H1 (cell line): Measurements from ENCODE around the gene AHRR. TPM values are rescaled to one million over a fixed set of nuclear protein-coding genes. Genes with fewer than 3 reads are reported as not detected.

Experiments used
- CTCF ChIA-PET: fragments of 300-600 bp; sonication (Branson Sonifier 250); formaldehyde crosslinking; loops from one replicate; lab custom pipeline; 2021; ENCODE audit not compliant: partially characterized antibody; lab: Charles Lee
- POLR2A ChIA-PET: fragments of 300-600 bp; sonication (Branson Sonifier 250); formaldehyde crosslinking; loops from one replicate; lab custom pipeline; 2021; ENCODE audit warnings: inconsistent platforms; ENCODE audit not compliant: partially characterized antibody; lab: Charles Lee
- DNase-seq, 2 experiments: peaks; one replicate each; pipeline versions ENCODE4 v3.0.0 to v3.0.0-alpha.2; 2010 to 2022; ENCODE audit warnings: low spot score in 2 of 2, low read depth in 1 of 2, mixed read lengths in 1 of 2
- FAIRE-seq: peaks from 2 replicates; lab custom pipeline; 2011; peaks lifted over from hg19 to GRCh38; lab: Jason Lieb, UNC
- H2AFZ ChIP-seq: 2 replicates; pipeline ENCODE4 v1.8.1; 2012; ENCODE audit warnings: low read length, inconsistent platforms
- H2AK5ac ChIP-seq: 2 replicates; pipeline ENCODE4 v1.6.1; 2013; ENCODE audit warnings: low read depth, low read length
- H2BK120ac ChIP-seq: replicated peaks from 2 replicates; pipeline ENCODE3; 2013; ENCODE audit warnings: low read depth, low read length, inconsistent platforms
- H2BK12ac ChIP-seq: 2 replicates; pipeline ENCODE4 v1.6.1; 2013; ENCODE audit warnings: low read depth, low read length
- H2BK15ac ChIP-seq: 2 replicates; pipeline ENCODE4 v1.6.1; 2013; ENCODE audit warnings: low read length
- H2BK20ac ChIP-seq: 2 replicates; pipeline ENCODE4 v1.6.1; 2013; ENCODE audit warnings: low read length
- H2BK5ac ChIP-seq: 2 replicates; pipeline ENCODE4 v1.6.1; 2013; ENCODE audit warnings: low read depth, low read length
- H3K14ac ChIP-seq: 2 replicates; pipeline ENCODE4 v1.6.1; 2013; ENCODE audit warnings: inconsistent platforms; ENCODE audit not compliant: insufficient read length
- H3K18ac ChIP-seq: 2 replicates; pipeline ENCODE4 v1.6.1; 2013; ENCODE audit warnings: low read length; ENCODE audit errors: extremely low read depth
- H3K23ac ChIP-seq: 2 replicates; pipeline ENCODE4 v1.6.1; 2013; ENCODE audit warnings: inconsistent platforms; ENCODE audit not compliant: insufficient read length
- H3K23me2 ChIP-seq: 2 replicates; pipeline ENCODE4 v1.6.1; 2013; ENCODE audit warnings: low read depth, low read length
- H3K27ac ChIP-seq: 2 replicates; pipeline ENCODE4 v1.6.1; 2011; ENCODE audit warnings: low read depth, low read length, inconsistent platforms
- H3K27me3 ChIP-seq, 4 experiments: replicated peaks in 1 of 4; 1 replicate in 1 of 4; 2 replicates in 3 of 4; pipeline versions ENCODE4 v1.6.1 to v1.8.1; 2011 to 2013; ENCODE audit warnings: low read length in 3 of 4, mild to moderate bottlenecking in 3 of 4, inconsistent platforms in 2 of 4, mixed read lengths in 2 of 4, moderate library complexity in 1 of 4; ENCODE audit not compliant: control insufficient read depth in 3 of 4, insufficient read depth in 3 of 4; ENCODE audit errors: extremely low read depth in 1 of 4
- H3K36me3 ChIP-seq, 4 experiments: 2 replicates each; pipeline versions ENCODE4 v1.6.1 to v1.8.1; 2011 to 2013; ENCODE audit warnings: mild to moderate bottlenecking in 4 of 4, low read length in 3 of 4, moderate library complexity in 2 of 4, control low read depth in 1 of 4, inconsistent platforms in 1 of 4; ENCODE audit not compliant: insufficient read depth in 4 of 4, control insufficient read depth in 2 of 4
- H3K4ac ChIP-seq: replicated peaks from 2 replicates; pipeline ENCODE3; 2013; ENCODE audit warnings: low read length, low read depth, mixed read lengths, inconsistent platforms; ENCODE audit not compliant: insufficient read length
- H3K4me1 ChIP-seq, 4 experiments: replicated peaks in 1 of 4; 1 replicate in 1 of 4; 2 replicates in 3 of 4; pipeline versions ENCODE4 v1.6.1 to v1.8.1; 2011 to 2013; ENCODE audit warnings: low read length in 3 of 4, inconsistent platforms in 2 of 4, mixed read lengths in 1 of 4; ENCODE audit not compliant: insufficient read depth in 4 of 4, control insufficient read depth in 3 of 4
- H3K4me2 ChIP-seq, 2 experiments: 2 replicates each; pipeline versions ENCODE4 v1.6.1 to v1.8.1; 2011 to 2013; ENCODE audit warnings: low read depth in 2 of 2, low read length in 2 of 2, control low read depth in 1 of 2, inconsistent platforms in 1 of 2, mild to moderate bottlenecking in 1 of 2; ENCODE audit not compliant: insufficient read depth in 1 of 2
- H3K4me3 ChIP-seq, 4 experiments: fragments of 200-600, 300-600 bp in 1 of 4; sonication (generic), shearing (Covaris generic), sonication (Bioruptor Twin) in 1 of 4; 2 replicates each; pipeline versions ENCODE4 v1.5.1 to v1.8.1; 2011 to 2016; ENCODE audit warnings: low read length in 4 of 4, low read depth in 3 of 4, control low read depth in 2 of 4, inconsistent platforms in 2 of 4, mild to moderate bottlenecking in 2 of 4, mixed read lengths in 1 of 4, moderate library complexity in 1 of 4; ENCODE audit not compliant: insufficient read depth in 2 of 4; ENCODE audit errors: extremely low read depth in 1 of 4
- H3K56ac ChIP-seq: replicated peaks from 2 replicates; pipeline ENCODE3; 2013; ENCODE audit warnings: low read depth, mild to moderate bottlenecking, mixed read lengths, low read length, inconsistent platforms; ENCODE audit not compliant: insufficient read length
- H3K79me1 ChIP-seq: 2 replicates; pipeline ENCODE4 v1.6.1; 2013; ENCODE audit warnings: low read depth, low read length, control low read depth
- H3K79me2 ChIP-seq, 2 experiments: 2 replicates each; pipeline versions ENCODE4 v1.6.1 to v1.8.1; 2012 to 2013; ENCODE audit warnings: low read length in 2 of 2, mild to moderate bottlenecking in 2 of 2, inconsistent platforms in 1 of 2; ENCODE audit not compliant: insufficient read depth in 2 of 2, control insufficient read depth in 1 of 2
- H3K9ac ChIP-seq, 4 experiments: replicated peaks in 1 of 4; 1 replicate in 1 of 4; 2 replicates in 3 of 4; pipeline versions ENCODE4 v1.6.1 to v1.8.1; 2011 to 2013; ENCODE audit warnings: low read depth in 3 of 4, low read length in 3 of 4, control low read depth in 2 of 4, mild to moderate bottlenecking in 2 of 4, moderate library complexity in 2 of 4, inconsistent platforms in 1 of 4; ENCODE audit errors: extremely low read depth in 1 of 4
- H3K9me3 ChIP-seq, 2 experiments: 2 replicates each; pipeline versions ENCODE4 v1.6.1 to v1.8.1; 2012 to 2013; ENCODE audit warnings: mild to moderate bottlenecking in 2 of 2, moderate library complexity in 2 of 2, control low read depth in 1 of 2, inconsistent platforms in 1 of 2, low read depth in 1 of 2, low read length in 1 of 2, mixed read lengths in 1 of 2; ENCODE audit not compliant: insufficient read depth in 2 of 2
- H4K20me1 ChIP-seq, 2 experiments: replicated peaks in 1 of 2; 2 replicates each; pipeline versions ENCODE3 to v1.8.1; 2011 to 2013; ENCODE audit warnings: inconsistent platforms in 2 of 2, low read length in 2 of 2, mild to moderate bottlenecking in 1 of 2; ENCODE audit not compliant: insufficient read depth in 2 of 2, control insufficient read depth in 1 of 2
- H4K5ac ChIP-seq: 2 replicates; pipeline ENCODE4 v1.6.1; 2013; ENCODE audit warnings: low read length, low read depth, mixed read lengths, inconsistent platforms; ENCODE audit not compliant: insufficient read length
- H4K8ac ChIP-seq: 2 replicates; pipeline ENCODE4 v1.8.0; 2013; ENCODE audit warnings: mild to moderate bottlenecking, moderate library complexity, low read length, inconsistent platforms; ENCODE audit not compliant: insufficient read depth; ENCODE audit errors: extremely low read depth
- H4K91ac ChIP-seq: replicated peaks from 2 replicates; pipeline ENCODE3; 2013; ENCODE audit warnings: low read length, mixed read lengths, inconsistent platforms; ENCODE audit not compliant: insufficient read length
- BACH1 ChIP-seq: IDR thresholded peaks from 2 replicates; pipeline ENCODE4 v1.6.1; 2012; ENCODE audit warnings: low read length, improper control_type of control experiment
- CTCF ChIP-seq, 3 experiments: IDR thresholded peaks; 1 replicate in 2 of 3; 2 replicates in 1 of 3; pipeline versions ENCODE4 v1.5.1 to v1.6.1; 2011; ENCODE audit warnings: low read length in 3 of 3, mild to moderate bottlenecking in 3 of 3, inconsistent platforms in 2 of 3, low read depth in 1 of 3, moderate library complexity in 1 of 3; ENCODE audit not compliant: insufficient read depth in 1 of 3; ENCODE audit errors: control extremely low read depth in 1 of 3
- RFX5 ChIP-seq: IDR thresholded peaks from 2 replicates; pipeline ENCODE4 v1.6.1; 2011; ENCODE audit warnings: low read depth, low read length, improper control_type of control experiment, borderline replicate concordance
- RNF2 ChIP-seq: fragments of 200-900, 300-1000 bp; sonication (generic); IDR thresholded peaks from 2 replicates; pipeline ENCODE4 v1.7.1; 2016; ENCODE audit warnings: borderline replicate concordance, low read depth, mild to moderate bottlenecking, antibody characterized with exemption, low read length; ENCODE audit not compliant: poor library complexity, severe bottlenecking; ENCODE audit errors: missing control alignments
- SP2 ChIP-seq: IDR thresholded peaks from 2 replicates; pipeline ENCODE4 v1.6.1; 2012; ENCODE audit warnings: mild to moderate bottlenecking, low read length, inconsistent platforms
- TAF7 ChIP-seq: optimal IDR thresholded peaks from 2 replicates; pipeline ENCODE3; 2011; ENCODE audit warnings: low read depth, mild to moderate bottlenecking, inconsistent platforms, low read length, moderate library complexity, borderline replicate concordance
- TBP ChIP-seq: IDR thresholded peaks from 2 replicates; pipeline ENCODE4 v1.6.1; 2011; ENCODE audit warnings: low read depth, low read length, improper control_type of control experiment
- YY1 ChIP-seq: IDR thresholded peaks from 2 replicates; pipeline ENCODE4 v1.6.1; 2011; ENCODE audit warnings: low read depth, mild to moderate bottlenecking, low read length
- ZNF274 ChIP-seq: IDR thresholded peaks from 2 replicates; pipeline ENCODE4 v1.7.0; 2012; ENCODE audit warnings: low read length, borderline replicate concordance; ENCODE audit errors: extremely low read depth
- WGBS, 2 experiments: shearing (Covaris generic) in 1 of 2; methylation state at CpG; one replicate each; pipeline versions ENCODE4 v1.1.6 to v1.1.7; 2013 to 2015; ENCODE audit warnings: low lambda C conversion rate in 2 of 2, mixed read lengths in 2 of 2, inconsistent platforms in 1 of 2, low coverage in 1 of 2, missing lambda C conversion rate in 1 of 2; ENCODE audit not compliant: insufficient replicate concordance in 2 of 2, insufficient coverage in 1 of 2, insufficient read length in 1 of 2; ENCODE audit errors: extremely low coverage in 1 of 2, missing lambda C conversion rate in 1 of 2; 5-methylcytosine and 5-hydroxymethylcytosine counted together
- polyA plus RNA-seq, 7 experiments: library from polyadenylated mRNA; depleted of rRNA in 3 of 7; stranded (reverse) in 5 of 7; unstranded in 2 of 7; fragments of >200 nt in 5 of 7; fragments of 200-250 nt in 2 of 7; gene quantifications; 1 replicate in 5 of 7; 2 replicates in 1 of 7; 4 replicates in 1 of 7; pipeline versions ENCODE4 v1.2.1 to v1.2.3, GENCODE V29; 2011 to 2013; ENCODE audit warnings: missing spikeins in 2 of 7, mixed read lengths in 2 of 7
- total RNA-seq: library from RNA; stranded (reverse); fragmentation: NEBNext Ultra II Directional; extraction: Animal tissue kit (Norgen Biotek cat#: 25700); gene quantifications from 2 replicates; pipeline ENCODE4 v1.2.1, GENCODE V29; 2021

The AHRR gene
- total and polyA plus RNA-seq, 2 of the 8 experiments (the other 6 are each of a cell fraction or from before 2014, with no cell fraction given), result 0.41 to 0.80 TPM

GRCh38 chr5:347712-348284, 26.3 kb downstream of the AHRR start:
- Histone ChIP-seq H3K23ac (no peak overlapping the region), H2AK5ac (no peak overlapping the region), H2BK20ac (no peak overlapping the region), H2AFZ (no peak overlapping the region), H2BK120ac (no peak overlapping the region), H3K4me2 (no peak overlapping the region), H3K36me3 (no peaks in the 10 kb centered on the region), H4K8ac (no peak overlapping the region), H2BK5ac (no peak overlapping the region), H3K4me1 (peaks cover 0 to 14% (median 7%) of the 10 kb centered on the region in 4 experiments; a peak in 6 of 7 replicates), H3K9ac (no peak overlapping the region), H3K4ac (no peak overlapping the region), H4K20me1 (peaks cover 0 to 3% of the 10 kb centered on the region in 2 experiments), H3K27ac (no peak overlapping the region), H3K4me3 (no peak overlapping the region), H3K23me2 (peaks cover 16% of the 10 kb centered on the region; the same call in 1 of the 2 replicates), H3K9me3 (no peaks in the 10 kb centered on the region; a peak in 1 of 4 replicates), H3K27me3 (peaks cover 0 to 15% (median 13%) of the 10 kb centered on the region in 4 experiments; a peak in 6 of 7 replicates), H3K79me1 (no peaks in the 10 kb centered on the region), H4K91ac (no peak overlapping the region), H4K5ac (no peak overlapping the region), H3K14ac (no peak overlapping the region), H3K79me2 (no peaks in the 10 kb centered on the region), H3K18ac (no peak overlapping the region; the same call in 1 of the 2 replicates), H2BK12ac (no peak overlapping the region), H3K56ac (no peak overlapping the region), H2BK15ac (no peak overlapping the region)
- FAIRE-seq (no peak), DNase-seq (no peak)
- WGBS, 2 experiments, result 90% methylated on average over 10 of the region's 10 CpGs; no CpG with 5 or more reads in 1 of the 2 experiments
- POLR2A ChIA-PET, result interaction anchor here (1.9 kb wide), 1 partner anchor 9 kb away, joined by 7 read pairs; no protein-coding TSS in a partner anchor
- CTCF ChIA-PET, result interaction anchor here (0.8 to 3.4 kb wide), 3 partner anchors 10 to 99 kb away, joined by 3 to 16 read pairs (median 4); no protein-coding TSS in a partner anchor
- no peak for TF ChIP-seq YY1
- no peak for TF ChIP-seq RNF2
- TF ChIP-seq BACH1, result no peak
- no peak for TF ChIP-seq SP2
- TF ChIP-seq TBP, result no peak
- TF ChIP-seq TAF7, result no peak
- TF ChIP-seq ZNF274, result no peak
- no peak for TF ChIP-seq RFX5
- TF ChIP-seq CTCF (IDR thresholded peaks at IDR 0.05; ENCODE audit: control extremely low read depth in 1 of 3, insufficient read depth in 1 of 3, low read depth in 1 of 3, low read length in 3 of 3), result no peak
